Uterus (tissue), 2 donors: ENCODE data around the gene ARID5B.

ENCODE experiments used
- CTCF ChIP-seq, 4 experiments: fragments of 200-600 bp in 2 of 4; fragments of 450-650 bp in 2 of 4; sonication (generic) in 2 of 4; IDR thresholded peaks; one replicate each; pipeline ENCODE4 v1.5.1; 2016 to 2019; ENCODE audit warnings: antibody characterized with exemption in 4 of 4, mild to moderate bottlenecking in 2 of 4, moderate library complexity in 1 of 4
- POLR2A ChIP-seq, 2 donors: fragments of 450-650 bp; IDR thresholded peaks; one replicate each; pipeline ENCODE4 v1.6.1; 2016; ENCODE audit warnings: antibody characterized with exemption in 2 of 2, mild to moderate bottlenecking in 1 of 2, moderate library complexity in 1 of 2

GRCh38 chr10:62088786-62089185, 187.3 kb downstream of the ARID5B start:
- TF ChIP-seq CTCF (IDR thresholded peaks at IDR 0.05) (no peak), POLR2A (IDR thresholded peaks at IDR 0.05) (no peak)
